HepG2 (cell line): ENCODE data around the gene NDUFAF8. TPM values are rescaled to one million over a fixed set of nuclear protein-coding genes. Genes with fewer than 3 reads are reported as not detected.

Experiments
- AKAP8 ChIP-seq: sonication (generic); formaldehyde crosslinking; IDR thresholded peaks from 2 replicates; pipeline ENCODE4 v1.5.1; 2020; ENCODE audit warnings: mild to moderate bottlenecking, missing genetic modification reagents
- BORCS8-MEF2B ChIP-seq: sonication (generic); formaldehyde crosslinking; IDR thresholded peaks from 2 replicates; pipeline ENCODE4 v1.8.0; 2022; ENCODE audit warnings: mild to moderate bottlenecking, missing genetic modification reagents
- FOXA1 ChIP-seq, 2 experiments: fragments of 450-650 bp in 1 of 2; sonication (generic) in 1 of 2; formaldehyde crosslinking in 1 of 2; IDR thresholded peaks; 2 replicates each; pipeline versions ENCODE4 v1.4.0 to v1.6.1; 2016 to 2020; ENCODE audit warnings: missing genetic modification reagents in 1 of 2
- HNRNPUL1 ChIP-seq: fragments of 200-400 bp; formaldehyde crosslinking; IDR thresholded peaks from 2 replicates; pipeline ENCODE4 v1.6.1; 2017; ENCODE audit warnings: low read depth, mild to moderate bottlenecking, low read length, moderate library complexity
- KMT2B ChIP-seq: IDR thresholded peaks from 2 replicates; pipeline ENCODE4 v1.6.1; 2016; ENCODE audit warnings: missing genetic modification reagents, missing compliant biosample characterization
- PHF20 ChIP-seq: sonication (generic); formaldehyde crosslinking; IDR thresholded peaks from 2 replicates; pipeline ENCODE4 v1.5.0; 2020; ENCODE audit warnings: mild to moderate bottlenecking, missing genetic modification reagents
- PHF21A ChIP-seq: sonication (generic); formaldehyde crosslinking; IDR thresholded peaks from 2 replicates; pipeline ENCODE4 v1.5.0; 2020; ENCODE audit warnings: mild to moderate bottlenecking, missing genetic modification reagents
- PHF8 ChIP-seq: sonication (generic); formaldehyde crosslinking; IDR thresholded peaks from 2 replicates; pipeline ENCODE4 v1.5.0; 2020; ENCODE audit warnings: missing genetic modification reagents
- REPIN1 ChIP-seq: sonication (generic); formaldehyde crosslinking; IDR thresholded peaks from 2 replicates; pipeline ENCODE4 v1.8.0; 2022; ENCODE audit warnings: missing genetic modification reagents, low read depth, mild to moderate bottlenecking, borderline replicate concordance
- RFX1 ChIP-seq: fragments of 450-650 bp; IDR thresholded peaks from 2 replicates; pipeline ENCODE4 v1.6.1; 2017
- SALL1 ChIP-seq: sonication (generic); formaldehyde crosslinking; IDR thresholded peaks from 2 replicates; pipeline ENCODE4 v1.8.0; 2022; ENCODE audit warnings: mild to moderate bottlenecking, missing genetic modification reagents
- TRIM22 ChIP-seq: fragments of 450-650 bp; IDR thresholded peaks from 2 replicates; pipeline ENCODE4 v1.6.1; 2017
- ZBTB7A ChIP-seq: sonication (generic); formaldehyde crosslinking; IDR thresholded peaks from 2 replicates; pipeline ENCODE4 v1.8.0; 2022; ENCODE audit warnings: mild to moderate bottlenecking, missing genetic modification reagents
- ZGPAT ChIP-seq: IDR thresholded peaks from 2 replicates; pipeline ENCODE4 v1.6.1; 2016; ENCODE audit warnings: mild to moderate bottlenecking
- ZNF143 ChIP-seq: sonication (generic); formaldehyde crosslinking; IDR thresholded peaks from 2 replicates; pipeline ENCODE4 v1.4.0; 2020; ENCODE audit warnings: missing genetic modification reagents
- ZNF329 ChIP-seq: sonication (generic); formaldehyde crosslinking; IDR thresholded peaks from 2 replicates; pipeline ENCODE4 v1.9.0; 2021; ENCODE audit warnings: low read depth, mild to moderate bottlenecking, missing genetic modification reagents
- ZNF33A ChIP-seq: sonication (generic); formaldehyde crosslinking; IDR thresholded peaks from 2 replicates; pipeline ENCODE4 v1.5.1; 2020; ENCODE audit warnings: missing genetic modification reagents, mild to moderate bottlenecking, moderate library complexity, borderline replicate concordance
- ZNF350 ChIP-seq: sonication (generic); formaldehyde crosslinking; IDR thresholded peaks from 2 replicates; pipeline ENCODE4 v1.4.0; 2020; ENCODE audit warnings: mild to moderate bottlenecking, low read depth, missing genetic modification reagents, borderline replicate concordance
- ZNF543 ChIP-seq: sonication (generic); formaldehyde crosslinking; IDR thresholded peaks from 2 replicates; pipeline ENCODE4 v1.4.0; 2020; ENCODE audit warnings: mild to moderate bottlenecking, missing genetic modification reagents
- ZNF629 ChIP-seq: sonication (generic); formaldehyde crosslinking; conservative IDR thresholded peaks from 2 replicates; pipeline ENCODE4 v1.5.0; 2020; ENCODE audit warnings: missing genetic modification reagents
- ZNF652 ChIP-seq: IDR thresholded peaks from 2 replicates; pipeline ENCODE4 v1.6.1; 2016; ENCODE audit warnings: low read depth, borderline replicate concordance
- ZNF83 ChIP-seq: sonication (generic); formaldehyde crosslinking; IDR thresholded peaks from 2 replicates; pipeline ENCODE4 v1.4.0; 2020; ENCODE audit warnings: missing genetic modification reagents, mild to moderate bottlenecking, borderline replicate concordance
- ZSCAN30 ChIP-seq: sonication (generic); formaldehyde crosslinking; IDR thresholded peaks from 2 replicates; pipeline ENCODE4 v1.5.0; 2020; ENCODE audit warnings: mild to moderate bottlenecking, missing genetic modification reagents
- polyA plus RNA-seq, 8 experiments: library from polyadenylated mRNA; depleted of rRNA in 3 of 8; stranded (reverse) in 7 of 8; unstranded in 1 of 8; fragments of >200 nt; fragmentation: Illumina TruSeq in 4 of 8; extraction: Trizol in 4 of 8; gene quantifications; 2 replicates each; pipeline versions ENCODE4 v1.2.1 to v1.2.3, GENCODE V29; 2011 to 2016; ENCODE audit warnings: low read depth in 4 of 8, missing spikeins in 1 of 8, mixed read lengths in 1 of 8; ENCODE audit not compliant: insufficient read depth in 1 of 8
- total RNA-seq, 5 experiments: library from RNA; depleted of rRNA; stranded (reverse); fragments of >200 nt; fragmentation: Illumina TruSeq; extraction: Trizol; gene quantifications; 2 replicates each; pipeline ENCODE4 v1.2.3, GENCODE V29; 2016; ENCODE audit warnings: low read depth in 1 of 5
- TF ChIP-seq, protein P1 (sequence below): sonication (generic); formaldehyde crosslinking; IDR thresholded peaks from 2 replicates; pipeline ENCODE4 v1.4.0; 2020; ENCODE audit warnings: missing genetic modification reagents; ENCODE audit errors: not compliant biosample characterization
- TF ChIP-seq, protein P2 (sequence below): sonication (generic); formaldehyde crosslinking; IDR thresholded peaks from 2 replicates; pipeline ENCODE4 v1.4.0; 2020; ENCODE audit warnings: missing genetic modification reagents

Gene NDUFAF8
- total and polyA plus RNA-seq, 2 of the 13 experiments (the other 11 are each of a cell fraction or from before 2014, with no cell fraction given), result 75.6 to 233 TPM

DNA sequence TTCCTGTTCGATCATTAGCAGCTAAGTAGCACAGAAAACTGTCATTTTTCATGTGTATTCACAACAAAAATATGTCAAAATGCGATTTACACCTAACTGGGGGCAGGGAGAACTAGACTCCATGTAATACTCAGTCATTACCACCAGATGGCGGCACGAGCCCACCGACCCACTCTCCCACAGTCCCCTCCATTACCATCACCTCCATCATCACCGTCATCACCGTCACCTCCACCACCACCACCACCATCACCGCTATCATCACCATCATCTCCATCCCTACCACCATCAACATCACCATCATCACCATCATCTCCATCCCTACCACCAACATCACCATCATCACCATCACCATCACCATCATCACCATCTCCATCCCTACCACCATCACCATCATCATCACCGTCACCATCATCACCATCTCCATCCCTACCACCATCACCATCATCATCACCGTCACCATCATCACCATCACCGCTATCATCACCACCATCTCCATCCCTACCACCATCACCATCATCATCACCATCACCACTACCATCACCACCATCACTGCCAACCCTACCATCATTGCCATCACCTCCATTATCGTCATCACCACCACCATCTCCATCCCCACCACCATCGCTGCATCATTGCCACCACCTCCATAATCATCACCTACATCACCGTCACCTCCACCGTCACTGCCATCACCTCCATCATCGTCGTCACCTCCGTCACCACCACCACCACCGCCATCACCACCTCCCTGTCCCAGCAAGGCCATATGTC, 14.4 kb downstream of the NDUFAF8 start (continued):
- TF ChIP-seq ZNF33A (CRISPR knock-in tag) (no peak), ZNF350 (CRISPR knock-in tag) (0 out of 2 replicates have a peak, but pooled peaks have one; percentile 12), ZGPAT (CRISPR knock-in tag) (no peak), HNRNPUL1 (no peak), ZNF329 (CRISPR knock-in tag) (peak; percentile 23; the same call in 1 of the 2 replicates), BORCS8-MEF2B (no peak), ZNF83 (CRISPR knock-in tag) (0 out of 2 replicates have a peak, but pooled peaks have one; percentile 47), ZNF629 (CRISPR knock-in tag) (no peak), REPIN1 (CRISPR knock-in tag) (no peak), ZNF143 (CRISPR knock-in tag) (no peak), FOXA1 (IDR thresholded peaks at IDR 0.05) (peak; percentile 11; the same call in 1 of the 2 replicates), FOXA1 (CRISPR knock-in tag; IDR thresholded peaks at IDR 0.05) (no peak), ZNF652 (CRISPR knock-in tag) (no peak), ZNF543 (CRISPR knock-in tag) (no peak), PHF21A (CRISPR knock-in tag) (no peak), TRIM22 (peak; percentile 65; the same call in 1 of the 2 replicates), KMT2B (CRISPR knock-in tag) (no peak), PHF20 (CRISPR knock-in tag) (peak; percentile 27; the same call in 1 of the 2 replicates), ZBTB7A (CRISPR knock-in tag) (0 out of 2 replicates have a peak, but pooled peaks have one; percentile 12), ZSCAN30 (CRISPR knock-in tag) (no peak), SALL1 (CRISPR knock-in tag) (peak; percentile 34; the same call in 1 of the 2 replicates), PHF8 (no peak), RFX1 (no peak), AKAP8 (CRISPR knock-in tag) (peak; percentile 69; the same call in 1 of the 2 replicates)
- TF ChIP-seq, protein P1, sequence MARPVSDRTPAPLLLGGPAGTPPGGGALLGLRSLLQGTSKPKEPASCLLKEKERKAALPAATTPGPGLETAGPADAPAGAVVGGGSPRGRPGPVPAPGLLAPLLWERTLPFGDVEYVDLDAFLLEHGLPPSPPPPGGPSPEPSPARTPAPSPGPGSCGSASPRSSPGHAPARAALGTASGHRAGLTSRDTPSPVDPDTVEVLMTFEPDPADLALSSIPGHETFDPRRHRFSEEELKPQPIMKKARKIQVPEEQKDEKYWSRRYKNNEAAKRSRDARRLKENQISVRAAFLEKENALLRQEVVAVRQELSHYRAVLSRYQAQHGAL, result no peak
- TF ChIP-seq, protein P2, sequence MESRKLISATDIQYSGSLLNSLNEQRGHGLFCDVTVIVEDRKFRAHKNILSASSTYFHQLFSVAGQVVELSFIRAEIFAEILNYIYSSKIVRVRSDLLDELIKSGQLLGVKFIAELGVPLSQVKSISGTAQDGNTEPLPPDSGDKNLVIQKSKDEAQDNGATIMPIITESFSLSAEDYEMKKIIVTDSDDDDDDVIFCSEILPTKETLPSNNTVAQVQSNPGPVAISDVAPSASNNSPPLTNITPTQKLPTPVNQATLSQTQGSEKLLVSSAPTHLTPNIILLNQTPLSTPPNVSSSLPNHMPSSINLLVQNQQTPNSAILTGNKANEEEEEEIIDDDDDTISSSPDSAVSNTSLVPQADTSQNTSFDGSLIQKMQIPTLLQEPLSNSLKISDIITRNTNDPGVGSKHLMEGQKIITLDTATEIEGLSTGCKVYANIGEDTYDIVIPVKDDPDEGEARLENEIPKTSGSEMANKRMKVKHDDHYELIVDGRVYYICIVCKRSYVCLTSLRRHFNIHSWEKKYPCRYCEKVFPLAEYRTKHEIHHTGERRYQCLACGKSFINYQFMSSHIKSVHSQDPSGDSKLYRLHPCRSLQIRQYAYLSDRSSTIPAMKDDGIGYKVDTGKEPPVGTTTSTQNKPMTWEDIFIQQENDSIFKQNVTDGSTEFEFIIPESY, result no peak
